Adrenal gland (tissue), 5 donors: ENCODE data around the gene SLC39A9.

Experiments used
- CTCF ChIP-seq, 6 experiments: fragments of 450-650 bp in 4 of 6; fragments of 200-600 bp in 2 of 6; sonication (generic) in 1 of 6; IDR thresholded peaks; 1 replicate in 5 of 6; 2 replicates in 1 of 6; pipeline versions ENCODE4 v1.5.1 to v1.8.0; 2016 to 2021; ENCODE audit warnings: antibody characterized with exemption in 6 of 6, mild to moderate bottlenecking in 2 of 6, moderate library complexity in 1 of 6
- POLR2A ChIP-seq, 2 donors: fragments of 450-650 bp; IDR thresholded peaks; one replicate each; pipeline ENCODE4 v1.6.1; 2017; ENCODE audit warnings: antibody characterized with exemption in 2 of 2, mild to moderate bottlenecking in 2 of 2, moderate library complexity in 1 of 2
- donor health status: DM: no; HTN: no; CAD: no.

GRCh38 chr14:69480136-69480535 is 81.6 kb downstream of the SLC39A9 start:
- no peak for TF ChIP-seq CTCF (IDR thresholded peaks at IDR 0.05)
- TF ChIP-seq POLR2A (IDR thresholded peaks at IDR 0.05): no peak
